ENCODE measurements around the gene TOMM34.

Gene TOMM34

DNA sequence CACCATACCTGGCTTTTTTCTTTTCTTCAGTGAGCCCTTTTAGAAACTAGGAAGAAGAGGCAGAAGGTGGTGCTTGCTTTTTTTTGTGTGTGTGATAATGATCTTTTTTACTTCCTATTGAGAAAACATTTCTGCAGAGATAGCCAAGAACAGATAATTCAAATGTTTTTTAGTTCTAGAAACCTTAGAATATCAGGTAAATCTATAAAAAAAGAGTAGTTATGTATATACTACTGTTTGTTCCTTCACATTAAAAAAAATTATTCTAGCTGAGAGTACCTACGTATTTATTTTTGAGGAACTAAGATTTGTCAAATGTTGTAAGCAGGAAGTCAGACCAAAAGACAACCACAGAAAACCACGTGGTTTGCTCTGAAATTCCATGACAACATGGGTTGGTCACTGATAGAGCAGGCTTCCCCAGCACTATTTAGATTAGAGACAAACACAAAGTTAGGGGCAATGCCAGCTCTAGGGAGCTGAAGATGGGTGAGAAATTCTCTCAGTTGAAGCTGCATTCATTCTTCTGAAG lies 19.0 kb upstream of the TOMM34 start:
- H3K27me3 ChIP-seq, result no peaks in the 10 kb centered on the region
- H3K9me3 ChIP-seq, result no peaks in the 10 kb centered on the region
- peak overlapping the region; percentile 99 for H3K27ac ChIP-seq
- H3K36me3 ChIP-seq, result peaks cover 69% of the 10 kb centered on the region
- TF ChIP-seq CTCF (IDR thresholded peaks at IDR 0.05), result no peak
- H3K4me1 ChIP-seq (ENCODE audit: control insufficient read depth in 1 of 2, insufficient read depth in 1 of 2, low read depth in 1 of 2, low read length in 1 of 2), result peaks cover 74 to 81% of the 10 kb centered on the region in 2 experiments
- H3K4me3 ChIP-seq (ENCODE audit: low read depth in 1 of 2, low read length in 1 of 2), result peak overlapping the region; percentile 49 to 51

DNA sequence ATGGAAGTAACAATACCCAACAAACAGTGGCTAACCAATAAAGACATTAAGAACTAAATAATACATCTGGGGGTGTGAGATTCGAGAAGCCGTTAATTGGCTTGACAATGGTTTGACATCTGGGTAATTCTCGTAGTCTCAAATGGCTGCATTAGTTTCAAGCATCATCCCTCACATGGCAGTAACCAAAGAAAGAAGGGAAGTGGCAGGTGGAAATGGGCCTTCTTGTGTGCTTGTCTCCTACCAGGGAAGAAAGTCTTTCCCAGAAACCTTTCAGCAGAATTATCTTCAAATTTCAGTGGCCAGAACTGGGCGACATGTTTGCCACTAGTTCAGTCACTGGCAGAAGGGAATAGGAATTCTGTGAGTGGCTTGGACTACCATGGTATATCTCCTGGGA lies 16.5 kb upstream of the TOMM34 start:
- Histone ChIP-seq H3K4me1 (ENCODE audit: control insufficient read depth in 1 of 2, insufficient read depth in 1 of 2, low read depth in 1 of 2, low read length in 1 of 2) (peaks cover 58 to 68% of the 10 kb centered on the region in 2 experiments), H3K27ac (peak overlapping the region; percentile 99), H3K4me3 (ENCODE audit: low read depth in 1 of 2, low read length in 1 of 2) (no peak overlapping the region), H3K9me3 (no peaks in the 10 kb centered on the region), H3K36me3 (peaks cover 69% of the 10 kb centered on the region), H3K27me3 (no peaks in the 10 kb centered on the region)
- TF ChIP-seq CTCF (IDR thresholded peaks at IDR 0.05), result no peak

GRCh38 chr20:44973053-44973452 lies 12.9 kb upstream of the TOMM34 start:
- peaks cover 50% of the 10 kb centered on the region for H3K36me3 ChIP-seq

DNA sequence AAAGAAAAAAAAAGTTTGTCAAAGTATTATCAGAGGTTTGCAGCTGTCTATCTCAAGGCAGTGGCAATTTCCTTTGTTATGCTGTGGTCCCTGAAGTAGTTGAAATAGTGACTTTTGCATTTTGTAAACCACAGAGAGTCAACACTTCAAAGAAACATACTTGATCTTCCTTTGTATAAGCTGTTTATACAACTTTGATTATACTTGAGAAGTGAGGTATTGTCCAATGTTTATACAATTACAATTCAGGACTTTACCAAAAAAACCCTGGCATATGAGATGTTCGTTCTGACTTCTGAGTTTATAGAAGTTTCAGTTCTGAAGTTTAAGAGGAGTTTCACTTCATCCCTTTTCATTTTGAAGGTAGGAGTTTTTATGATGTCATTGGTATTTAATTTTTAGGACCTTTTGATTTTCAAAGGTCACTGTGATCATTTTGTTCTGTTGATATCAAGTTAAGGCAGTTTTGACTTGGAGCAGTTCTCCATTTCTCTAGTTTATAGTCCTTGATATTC lies 10.1 kb upstream of the TOMM34 start:
- peak overlapping the region; percentile 97 for H3K27ac ChIP-seq
- no peaks in the 10 kb centered on the region for H3K27me3 ChIP-seq
- peak overlapping the region; percentile 27 to 82 for H3K4me3 ChIP-seq (ENCODE audit: low read depth in 1 of 2, low read length in 1 of 2)
- no peak for TF ChIP-seq CTCF (IDR thresholded peaks at IDR 0.05)
- peaks cover 64 to 66% of the 10 kb centered on the region in 2 experiments for H3K4me1 ChIP-seq (ENCODE audit: control insufficient read depth in 1 of 2, insufficient read depth in 1 of 2, low read depth in 1 of 2, low read length in 1 of 2)
- no peaks in the 10 kb centered on the region for H3K9me3 ChIP-seq
- H3K36me3 ChIP-seq, result peaks cover 35% of the 10 kb centered on the region

More at GRCh38 chr20:44973053-44973452, 12.9 kb upstream of the TOMM34 start:
- TF ChIP-seq CTCF (IDR thresholded peaks at IDR 0.05), result no peak
- Histone ChIP-seq H3K27me3 (no peaks in the 10 kb centered on the region), H3K9me3 (no peaks in the 10 kb centered on the region), H3K27ac (peak overlapping the region; percentile 99), H3K4me3 (ENCODE audit: low read depth in 1 of 2, low read length in 1 of 2) (no peak overlapping the region), H3K4me1 (ENCODE audit: control insufficient read depth in 1 of 2, insufficient read depth in 1 of 2, low read depth in 1 of 2, low read length in 1 of 2) (peaks cover 58 to 70% of the 10 kb centered on the region in 2 experiments)

DNA sequence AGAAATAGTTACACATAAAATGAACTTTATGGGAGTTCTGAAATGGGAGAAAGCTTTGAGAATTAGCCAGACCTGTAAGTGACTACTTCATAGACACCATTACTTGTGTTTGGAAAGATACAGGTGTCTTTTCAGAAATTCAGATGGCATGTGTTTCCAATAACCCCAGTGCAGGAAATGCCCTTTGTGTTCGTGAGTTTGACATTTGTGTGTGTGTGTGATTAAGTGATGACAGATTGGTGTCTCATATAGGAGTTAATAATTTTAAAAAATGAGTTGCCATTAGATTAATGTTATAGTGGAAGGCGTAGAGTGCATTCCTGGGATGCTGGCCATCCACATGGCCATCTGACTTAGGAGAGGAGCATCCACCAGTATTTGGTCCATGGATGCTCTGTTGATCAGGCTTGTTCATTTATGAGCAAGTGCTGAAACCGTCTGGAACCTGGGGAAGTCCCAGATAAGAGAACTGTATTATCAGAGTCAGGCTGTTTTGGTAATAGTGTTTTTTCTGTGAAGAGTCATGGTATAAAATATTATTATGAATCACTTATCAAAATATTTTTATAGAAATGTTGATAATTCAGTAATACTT lies 9.2 kb upstream of the TOMM34 start:
- Histone ChIP-seq H3K27ac (peak overlapping the region; percentile 97), H3K4me3 (ENCODE audit: low read depth in 1 of 2, low read length in 1 of 2) (peak overlapping the region; percentile 32 to 82), H3K27me3 (no peaks in the 10 kb centered on the region), H3K4me1 (ENCODE audit: control insufficient read depth in 1 of 2, insufficient read depth in 1 of 2, low read depth in 1 of 2, low read length in 1 of 2) (peaks cover 62 to 67% of the 10 kb centered on the region in 2 experiments), H3K36me3 (peaks cover 26% of the 10 kb centered on the region), H3K9me3 (no peaks in the 10 kb centered on the region)
- TF ChIP-seq CTCF (IDR thresholded peaks at IDR 0.05), result no peak

Measured in neutrophil (primary cell).